Right forelimb (tissue), 1 donor: Measurements from ENCODE around the gene SPDYE2.
A peak's percentile ranks its signal among the peaks of the same experiment; 100 is the strongest.
"Not testable (repeated sequence)": the region's sequence is repeated elsewhere in the genome, so short reads cannot be mapped to it uniquely, and the experiment has no call there.

ENCODE experiments used
- DNase-seq: peaks from one replicate; pipeline ENCODE4 v3.0.0-alpha.2; 2018

Gene SPDYE2

GRCh38 chr7:102606848-102607247 is 55.8 kb downstream of the SPDYE2 start:
- DNase-seq = not testable (repeated sequence)

- not testable (repeated sequence) for DNase-seq
Measured at GRCh38 chr7:102609734-102610133, 58.7 kb downstream of the SPDYE2 start.

GRCh38 chr7:102610441-102610840 is 59.4 kb downstream of the SPDYE2 start:
- not testable (repeated sequence) for DNase-seq

GRCh38 chr7:102611013-102611674 is 60.1 kb downstream of the SPDYE2 start:
- not testable (repeated sequence) for DNase-seq

GRCh38 chr7:102611675-102612325 is 60.8 kb downstream of the SPDYE2 start:
- peak; percentile 58 for DNase-seq
